NOMO-1 treated with dmso at 0.1 percent for 144 hours (cell line): ENCODE data around the gene SSH2.
"Not testable (repeated sequence)": the region's sequence is repeated elsewhere in the genome, so short reads cannot be mapped to it uniquely, and the experiment has no call there.

Experiments used
- DNase-seq: peaks from one replicate; lab custom pipeline; 2025; ENCODE audit not compliant: unreplicated experiment; lab: John Stamatoyannopoulos, UW

SSH2 gene

GRCh38 chr17:29682054-29682453, 248.0 kb downstream of the SSH2 start:
- peak; percentile 46 for DNase-seq

GRCh38 chr17:29677824-29678223, 252.2 kb downstream of the SSH2 start:
- no peak for DNase-seq

GRCh38 chr17:29677221-29677791, 252.7 kb downstream of the SSH2 start:
- no peak for DNase-seq

- DNase-seq: not testable (repeated sequence)
These were observed 254.1 kb downstream of the SSH2 start for GRCh38 chr17:29675961-29676360.

- no peak for DNase-seq
These were observed 255.7 kb downstream of the SSH2 start for GRCh38 chr17:29674281-29674680.

GRCh38 chr17:29671661-29672060, 258.4 kb downstream of the SSH2 start:
- DNase-seq: no peak

GRCh38 chr17:29669266-29669665, 260.8 kb downstream of the SSH2 start:
- DNase-seq: no peak

- DNase-seq: no peak
These were observed 262.1 kb downstream of the SSH2 start for GRCh38 chr17:29667969-29668368.

- DNase-seq: no peak
These were observed 264.6 kb downstream of the SSH2 start for GRCh38 chr17:29665481-29665810.

GRCh38 chr17:29664743-29665480, 265.1 kb downstream of the SSH2 start:
- no peak for DNase-seq

- DNase-seq: no peak
These were observed 266.9 kb downstream of the SSH2 start for GRCh38 chr17:29663155-29663554.

GRCh38 chr17:29661213-29661612, 268.8 kb downstream of the SSH2 start:
- no peak for DNase-seq

GRCh38 chr17:29659155-29659554, 270.9 kb downstream of the SSH2 start:
- no peak for DNase-seq

GRCh38 chr17:29655323-29655722, 274.7 kb downstream of the SSH2 start:
- no peak for DNase-seq

GRCh38 chr17:29653995-29654714, 275.9 kb downstream of the SSH2 start:
- no peak for DNase-seq

GRCh38 chr17:29652976-29653375, 277.1 kb downstream of the SSH2 start:
- no peak for DNase-seq

GRCh38 chr17:29651913-29652312, 278.1 kb downstream of the SSH2 start:
- not testable (repeated sequence) for DNase-seq

- DNase-seq: no peak
These were observed 279.6 kb downstream of the SSH2 start for GRCh38 chr17:29650396-29650795.

GRCh38 chr17:29649359-29649758, 280.7 kb downstream of the SSH2 start:
- DNase-seq: no peak

- no peak for DNase-seq
These were observed 282.0 kb downstream of the SSH2 start for GRCh38 chr17:29648005-29648404.

- DNase-seq: no peak
These were observed 284.4 kb downstream of the SSH2 start for GRCh38 chr17:29645515-29646051.

- no peak for DNase-seq
These were observed 286.2 kb downstream of the SSH2 start for GRCh38 chr17:29643817-29644160.
